Fibroblast of the conjunctiva (primary cell): Measurements from ENCODE around the gene CCDC28A.
"Not testable (repeated sequence)": the region's sequence is repeated elsewhere in the genome, so short reads cannot be mapped to it uniquely, and the experiment has no call there.

Experiments
- DNase-seq: peaks from one replicate; pipeline ENCODE4 v3.0.0-alpha.2; 2010; ENCODE audit warnings: low read depth

The CCDC28A gene

DNA sequence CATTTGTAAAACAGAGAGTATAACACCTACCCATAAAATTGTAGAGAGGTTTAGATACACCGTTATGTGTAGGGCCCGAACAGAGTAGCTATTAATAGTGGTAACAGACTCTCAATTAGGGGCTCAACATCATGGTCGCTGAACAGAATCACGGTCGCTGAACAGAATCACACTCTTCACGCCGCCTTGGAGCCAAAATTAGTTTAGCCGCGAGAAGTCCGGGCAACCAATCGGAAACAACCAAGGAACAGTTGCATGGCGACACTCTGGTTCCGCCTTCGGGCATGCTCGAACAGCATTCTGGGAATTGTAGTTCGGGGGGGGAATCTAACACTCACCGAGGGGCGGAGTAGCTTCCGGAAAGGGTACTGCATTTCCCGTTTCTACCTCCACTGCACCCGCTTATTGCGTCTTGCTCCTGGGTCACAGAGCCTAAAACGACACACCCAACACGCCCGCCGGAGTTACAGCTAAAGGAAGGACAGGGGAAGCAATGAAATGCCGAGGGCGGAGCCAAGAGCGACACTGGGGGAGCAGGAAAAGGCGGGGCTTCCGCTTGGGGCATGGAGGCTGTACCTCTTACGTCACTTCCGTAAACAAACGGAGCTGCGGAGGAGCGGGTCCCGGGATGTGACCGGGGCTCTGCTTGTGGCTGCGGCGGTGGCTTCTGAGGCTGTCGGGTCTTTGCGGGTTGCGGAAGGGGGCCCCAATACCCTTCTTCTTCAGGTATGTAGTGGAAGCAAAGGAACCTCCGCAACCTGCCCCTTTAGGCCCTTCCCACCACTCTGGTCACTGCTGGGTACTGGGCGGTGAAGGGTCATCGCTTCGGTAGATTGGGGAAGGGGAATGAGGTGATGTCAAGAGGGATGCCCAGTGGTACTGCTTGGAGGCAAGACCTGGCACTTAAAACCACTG is at the start of gene CCDC28A:
Gene CCDC28A, plus strand, starts transcription at position 593 of the 915 bp plus-strand sequence. CDS start 2,352 bp downstream, outside the sequence.
- DNase-seq: peak; percentile 87

DNA sequence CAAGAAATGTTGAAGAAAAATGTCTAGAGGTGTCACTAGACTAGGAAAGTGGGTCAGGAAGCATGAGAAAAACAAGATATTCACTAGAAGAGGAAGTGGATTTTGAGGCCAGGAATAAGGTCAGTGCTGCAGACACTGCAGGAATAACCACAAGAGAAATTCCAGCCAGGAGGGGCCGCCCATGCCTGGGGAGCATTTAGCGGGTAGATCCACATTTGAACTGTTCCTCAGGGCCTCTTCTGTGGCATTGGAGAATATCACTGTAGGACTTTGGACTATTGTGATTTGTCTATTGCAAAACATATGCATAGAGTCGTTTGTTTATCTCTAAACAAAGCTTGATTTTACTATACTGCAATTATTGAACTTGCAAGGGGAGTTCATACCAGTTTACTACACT is 49.6 kb upstream of the CCDC28A start:
- no peak for DNase-seq

DNA sequence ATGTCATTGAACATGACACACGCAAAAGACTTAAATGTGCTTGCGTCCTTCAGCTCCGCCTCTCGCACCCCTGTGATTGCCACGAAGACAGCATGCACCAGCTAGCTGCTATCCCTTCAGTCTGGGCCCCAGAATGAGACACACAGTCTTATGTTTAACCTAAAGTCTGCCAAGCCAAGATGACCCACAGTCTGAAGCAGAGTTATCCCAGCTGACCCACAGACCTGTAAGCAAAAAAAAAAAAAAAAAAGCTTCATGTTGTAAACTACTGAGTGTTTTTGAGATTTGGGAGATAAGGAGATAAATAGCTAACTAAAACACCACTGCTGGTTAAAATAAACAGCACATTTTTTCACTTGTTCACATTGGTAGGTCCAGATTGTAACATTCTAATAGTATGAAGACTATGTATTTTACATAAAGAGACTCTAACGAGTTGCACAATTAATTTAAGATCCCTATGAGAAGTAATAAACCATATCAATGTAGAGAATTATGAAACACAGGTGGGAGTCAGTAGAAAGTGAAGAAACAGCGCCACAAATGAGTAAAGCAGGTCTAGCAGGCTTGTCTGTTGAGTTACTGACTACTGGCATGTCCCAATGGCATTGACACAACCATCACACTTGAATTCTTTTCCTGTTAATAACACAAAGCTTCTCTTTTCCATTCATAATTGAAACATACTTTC is 47.4 kb upstream of the CCDC28A start:
- no peak for DNase-seq

- DNase-seq: no peak
These were observed 46.8 kb upstream of the CCDC28A start for GRCh38 chr6:138726757-138727097.

- no peak for DNase-seq
These were observed 46.4 kb upstream of the CCDC28A start for GRCh38 chr6:138727182-138727581.

- DNase-seq: no peak
These were observed 44.9 kb upstream of the CCDC28A start for GRCh38 chr6:138728662-138729061.

DNA sequence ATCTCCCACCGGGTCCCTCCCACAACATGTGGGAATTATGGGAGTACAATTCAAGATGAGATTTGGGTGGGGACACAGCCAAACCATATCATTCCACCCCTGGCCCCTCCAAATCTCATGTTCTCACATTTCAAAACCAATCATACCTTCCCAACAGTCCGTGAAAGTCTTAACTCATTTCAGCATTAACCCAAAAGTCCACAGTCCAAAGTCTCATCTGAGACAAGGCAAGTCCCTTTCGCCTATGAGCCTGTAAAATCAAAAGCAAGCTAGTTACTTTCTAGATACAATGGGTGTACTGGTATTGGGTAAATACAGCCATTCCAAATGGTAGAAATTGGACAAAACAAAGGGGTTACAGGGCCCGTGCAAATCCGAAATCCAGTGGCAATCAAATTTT is 43.5 kb upstream of the CCDC28A start:
- DNase-seq: not testable (repeated sequence)

- DNase-seq: no peak
These were observed 39.0 kb upstream of the CCDC28A start for GRCh38 chr6:138734585-138734984.

GRCh38 chr6:138736640-138737039 is 36.9 kb upstream of the CCDC28A start:
- DNase-seq: no peak

DNA sequence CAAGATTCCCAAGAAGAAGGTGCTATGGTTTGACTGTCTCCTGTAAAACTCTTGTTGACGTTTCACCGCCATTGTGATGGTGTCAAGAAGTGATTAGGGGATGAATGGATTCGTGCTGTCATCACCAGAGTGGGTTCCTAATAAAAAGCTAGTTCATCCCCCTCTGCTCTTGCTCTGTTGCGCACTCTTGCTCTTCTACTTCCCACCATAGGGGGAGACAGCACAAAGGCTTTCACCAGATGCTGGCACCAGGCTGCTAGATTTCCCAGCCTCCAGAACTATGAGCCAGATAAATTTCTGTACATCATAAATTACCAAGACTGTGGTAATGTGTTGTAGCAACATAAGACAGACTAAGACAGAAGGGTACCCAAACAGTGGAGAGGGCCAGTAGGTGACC is 21.6 kb upstream of the CCDC28A start:
- no peak for DNase-seq

- no peak for DNase-seq
These were observed 16.4 kb upstream of the CCDC28A start for GRCh38 chr6:138757136-138757535.

- DNase-seq: peak; percentile 14
These were observed 7.5 kb upstream of the CCDC28A start for GRCh38 chr6:138765896-138766655.

DNA sequence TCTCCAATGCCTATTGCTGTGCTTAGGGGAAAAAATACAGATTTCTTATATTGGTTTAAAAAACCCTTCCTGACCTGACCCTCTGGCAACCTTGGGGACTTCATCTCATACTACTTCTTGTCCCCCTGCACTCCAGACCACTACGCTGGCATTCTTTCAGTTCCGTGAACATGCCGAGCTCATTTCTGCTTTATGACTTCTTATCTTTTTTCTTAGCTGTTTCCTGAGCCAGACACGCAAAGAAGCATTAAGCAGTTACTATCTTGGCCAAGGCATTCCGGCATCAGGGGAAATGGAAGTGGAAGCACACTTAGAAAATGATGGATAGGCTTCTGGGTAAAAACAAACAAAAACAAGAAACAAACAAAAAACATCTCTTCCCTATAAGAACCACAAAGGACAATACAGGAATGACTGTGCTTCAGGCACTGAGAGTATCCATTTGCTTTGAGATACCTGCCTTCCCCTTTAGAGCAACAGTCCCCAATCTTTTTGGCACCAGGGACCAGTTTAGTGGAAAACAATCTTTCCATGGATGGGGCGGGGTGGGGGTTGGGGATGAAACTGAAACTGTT is 4.4 kb upstream of the CCDC28A start:
- no peak for DNase-seq

- no peak for DNase-seq
These were observed 883 bp upstream of the CCDC28A start for GRCh38 chr6:138772596-138773176.

DNA sequence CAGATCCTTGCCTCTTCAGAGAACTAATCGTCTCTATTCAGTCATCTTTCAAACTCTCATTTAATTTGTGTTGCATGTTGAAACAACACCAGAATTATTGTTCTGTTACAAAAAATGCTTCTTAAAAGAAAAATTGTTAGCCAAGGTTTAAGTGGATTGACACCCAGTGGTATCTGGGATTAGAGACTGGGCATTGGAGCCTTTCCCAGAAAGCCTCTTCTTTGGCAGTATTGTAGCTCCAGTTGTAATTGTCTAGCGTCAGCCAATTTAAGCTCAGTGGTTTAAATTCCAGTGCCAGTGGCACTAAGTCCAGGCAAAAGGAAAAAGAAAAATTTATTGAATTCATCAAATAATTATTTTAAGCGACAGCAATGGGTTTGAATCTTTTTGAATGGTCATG is 801 bp downstream of the CCDC28A start:
- no peak for DNase-seq

DNA sequence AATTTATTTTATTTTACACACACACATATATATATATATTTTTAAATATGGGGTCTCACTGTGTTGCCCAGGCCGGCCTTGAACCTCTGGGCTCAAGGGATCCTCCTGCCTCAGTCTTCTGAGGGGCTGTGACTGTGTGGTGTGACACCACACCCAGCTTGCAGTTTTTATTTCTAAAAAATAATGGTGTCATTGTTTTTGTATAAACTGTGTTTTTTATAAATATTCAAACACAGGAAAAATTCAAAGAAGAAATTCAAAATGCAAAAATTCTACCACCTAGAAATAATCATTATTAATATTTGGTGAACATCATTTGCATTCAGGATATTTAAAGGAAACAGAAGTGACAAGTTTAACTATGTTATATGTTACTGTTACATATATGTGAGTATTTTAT is 3.1 kb downstream of the CCDC28A start:
- DNase-seq: no peak

GRCh38 chr6:138778331-138778730 is 4.8 kb downstream of the CCDC28A start:
- no peak for DNase-seq

DNA sequence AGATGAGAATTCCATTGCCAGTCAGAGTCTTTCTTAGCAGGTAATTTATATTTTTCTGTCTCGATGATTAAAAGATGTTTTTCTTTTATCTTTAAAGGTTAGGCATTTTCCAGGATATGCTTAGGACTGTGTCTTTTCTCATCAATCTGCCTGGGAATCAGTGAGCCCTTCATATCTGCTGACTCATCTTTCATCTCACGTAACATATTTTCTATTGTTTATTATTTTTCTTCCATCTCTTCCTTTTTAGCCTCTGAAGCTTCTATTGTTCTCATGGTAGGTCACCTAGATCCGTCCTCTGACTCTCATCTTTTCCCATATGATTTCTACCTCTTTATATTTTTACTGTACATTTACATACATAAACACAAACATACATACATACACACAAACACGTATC is 8.7 kb downstream of the CCDC28A start:
- no peak for DNase-seq

DNA sequence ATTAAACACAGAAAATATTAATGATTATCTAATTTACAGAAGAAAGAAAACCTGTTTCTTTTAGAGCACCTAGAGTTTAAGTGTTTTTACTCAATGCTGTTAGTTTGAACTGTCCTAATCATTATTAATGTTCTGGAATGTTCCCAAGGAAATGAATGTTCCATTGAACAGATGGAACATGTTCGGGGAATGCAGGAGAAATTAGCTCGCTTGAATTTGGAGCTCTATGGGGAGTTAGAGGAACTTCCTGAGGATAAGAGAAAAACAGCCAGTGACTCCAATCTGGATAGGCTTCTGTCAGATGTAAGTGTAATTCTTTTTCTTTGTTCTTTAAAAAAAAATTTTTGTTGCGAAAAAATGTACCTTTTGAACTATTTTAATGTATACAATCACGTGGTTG is 11.5 kb downstream of the CCDC28A start:
- no peak for DNase-seq

- DNase-seq: no peak
These were observed 12.4 kb downstream of the CCDC28A start for GRCh38 chr6:138785980-138786379.

- DNase-seq: no peak
These were observed 13.6 kb downstream of the CCDC28A start for GRCh38 chr6:138787138-138787537.
